Dedifferentiated amniotic fluid mesenchymal stem cell (primary cell): ENCODE measurements around the gene WDR46.
"Not testable (repeated sequence)": the region's sequence is repeated elsewhere in the genome, so short reads cannot be mapped to it uniquely, and the experiment has no call there.

Source experiments
- DNase-seq: peaks from one replicate; pipeline ENCODE4 v3.0.0-alpha.2; 2016; ENCODE audit errors: extremely low spot score

The WDR46 gene

DNA sequence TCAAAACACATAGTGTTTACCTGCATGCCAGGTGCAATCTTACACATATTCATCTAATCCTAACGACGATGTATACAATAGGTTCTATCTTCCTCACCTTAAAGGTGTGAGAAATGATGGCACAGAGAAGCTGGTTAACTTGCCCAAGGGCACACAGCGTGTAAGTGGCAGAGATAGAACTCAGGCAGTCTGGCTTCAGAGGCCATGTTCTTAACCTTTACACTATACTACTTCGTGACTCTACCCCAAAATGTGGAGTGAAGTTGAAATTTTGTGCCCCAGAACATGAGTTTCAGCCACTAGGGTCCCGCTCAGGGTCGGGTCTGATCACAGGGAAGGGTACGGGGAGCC is 17.9 kb downstream of the WDR46 start:
- DNase-seq = no peak

DNA sequence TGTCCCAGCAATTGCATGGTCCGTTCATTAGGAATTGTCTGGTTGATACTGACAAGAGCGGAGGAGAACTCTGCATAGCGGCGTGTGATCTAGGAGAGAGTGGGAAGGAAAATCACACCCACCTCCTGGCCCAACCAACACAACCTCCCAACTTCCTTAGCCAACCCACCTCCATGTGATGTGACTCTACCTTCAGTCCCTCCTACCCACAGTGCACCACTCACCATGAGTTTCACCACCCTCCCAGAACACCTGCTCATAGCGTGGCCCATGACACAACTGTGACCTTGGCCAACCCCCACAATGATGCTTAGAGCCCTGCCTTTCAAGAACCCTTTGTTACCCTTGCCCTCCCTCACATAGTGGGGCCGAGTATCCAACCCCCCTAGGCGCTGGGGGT is 25.0 kb downstream of the WDR46 start:
- no peak for DNase-seq

DNA sequence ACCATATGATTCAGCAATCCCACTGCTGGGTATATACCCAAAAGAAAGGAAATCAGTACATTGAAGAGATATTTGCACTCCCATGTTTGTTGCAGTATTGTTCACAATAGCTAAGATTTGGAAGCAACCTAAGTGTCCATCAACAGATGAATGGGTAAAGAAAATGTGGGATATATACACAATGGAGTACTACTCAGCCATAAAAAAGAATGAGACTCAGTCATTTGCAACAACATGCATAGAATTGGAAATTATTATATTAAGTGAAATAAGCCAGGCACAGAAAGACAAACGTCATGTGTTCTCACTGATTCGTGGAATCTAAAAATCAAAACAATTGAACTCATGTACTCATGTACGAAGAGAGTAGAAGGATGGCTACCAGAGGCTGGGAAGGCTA is 26.5 kb downstream of the WDR46 start:
- not testable (repeated sequence) for DNase-seq

GRCh38 chr6:33259032-33259431 is 30.0 kb downstream of the WDR46 start:
- DNase-seq = no peak

GRCh38 chr6:33254591-33254990 is 34.4 kb downstream of the WDR46 start:
- no peak for DNase-seq

- no peak for DNase-seq
These were observed 36.3 kb downstream of the WDR46 start for GRCh38 chr6:33252759-33253158.

DNA sequence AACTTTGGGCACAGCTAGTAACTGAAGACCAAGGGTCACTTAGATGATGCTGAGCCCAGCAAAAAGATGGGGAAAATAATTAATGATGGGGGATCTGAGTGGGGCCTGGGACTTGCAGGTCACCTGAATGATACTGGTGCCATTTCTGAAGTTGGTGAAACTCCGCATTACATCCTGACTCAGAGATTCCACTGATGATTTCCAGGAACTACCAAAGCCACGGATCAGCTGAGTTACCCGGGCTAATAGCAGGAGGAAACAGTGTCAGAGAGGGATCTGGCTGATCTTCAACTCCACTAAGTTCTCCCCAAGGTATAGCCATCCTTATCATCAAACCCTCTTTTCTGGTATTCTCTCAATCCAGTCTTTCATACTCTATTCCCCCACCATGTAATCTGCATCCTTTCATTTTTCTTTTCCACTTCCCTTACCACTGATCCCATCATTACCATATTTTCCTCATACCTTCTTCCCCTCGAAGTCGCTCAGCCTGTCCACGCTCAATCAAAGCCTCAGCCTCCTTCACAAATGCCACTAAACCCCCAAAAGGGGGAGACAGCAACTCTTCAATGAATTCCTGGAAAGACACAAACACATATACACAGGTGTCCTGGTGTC is 37.5 kb downstream of the WDR46 start:
- no peak for DNase-seq

GRCh38 chr6:33250731-33251130 is 38.3 kb downstream of the WDR46 start:
- DNase-seq = no peak

GRCh38 chr6:33249732-33250630 is 39.1 kb downstream of the WDR46 start:
- peak; percentile 71 for DNase-seq

DNA sequence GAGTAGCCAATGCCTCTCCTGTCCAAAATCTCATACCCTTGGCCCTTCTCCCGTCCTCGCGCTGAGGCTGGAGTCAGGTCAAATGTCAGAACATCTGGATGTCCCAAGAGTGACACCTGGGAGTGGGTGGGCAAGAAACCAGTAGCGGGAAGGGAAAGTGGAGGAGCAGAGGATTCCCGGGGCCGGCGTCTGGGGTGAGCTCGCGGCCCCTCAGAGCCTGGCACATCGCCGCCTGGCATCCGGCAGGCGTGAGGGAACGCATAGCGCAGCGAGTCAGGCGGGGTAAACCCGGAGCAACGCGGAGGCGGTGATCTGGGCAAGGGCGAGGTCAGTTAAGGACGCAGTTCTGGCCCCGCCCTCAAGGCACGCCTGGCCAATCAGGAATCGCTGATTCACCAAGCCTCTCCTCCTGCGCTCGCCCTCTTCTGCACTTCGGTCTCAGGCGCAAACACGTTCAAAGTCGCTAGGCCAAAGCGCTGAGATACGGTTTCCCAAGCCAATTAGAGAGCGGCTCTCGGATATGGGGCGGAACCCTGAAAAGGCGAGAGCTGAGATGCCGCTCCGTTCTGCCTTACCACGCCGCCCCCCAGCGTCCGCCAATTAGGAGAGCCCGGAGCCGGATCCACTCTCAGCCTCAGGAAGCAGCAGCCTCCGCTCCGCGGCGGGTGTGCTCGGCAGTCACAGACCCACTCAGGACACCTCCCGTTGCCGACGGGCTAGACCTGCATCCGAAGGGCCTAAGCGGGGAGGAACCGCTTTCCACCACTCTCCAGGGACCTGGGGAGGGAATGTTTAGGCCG is 39.9 kb downstream of the WDR46 start:
- peak; percentile 99 for DNase-seq

DNA sequence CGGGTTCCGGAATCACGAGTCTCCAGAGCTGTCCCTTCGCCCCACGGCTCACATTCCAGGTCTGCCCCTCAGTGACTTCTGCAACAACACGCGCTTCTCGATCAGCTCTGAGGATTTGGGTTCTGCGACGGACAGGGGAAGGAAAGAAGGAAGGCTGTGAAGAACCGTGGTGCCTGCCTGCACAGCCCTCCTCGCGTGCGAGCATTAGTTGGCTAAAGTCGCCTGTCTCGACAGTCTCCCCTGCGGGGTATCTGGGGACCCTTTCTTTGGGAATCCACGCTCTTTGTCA is 40.5 kb downstream of the WDR46 start:
- DNase-seq = peak; percentile 46

DNA sequence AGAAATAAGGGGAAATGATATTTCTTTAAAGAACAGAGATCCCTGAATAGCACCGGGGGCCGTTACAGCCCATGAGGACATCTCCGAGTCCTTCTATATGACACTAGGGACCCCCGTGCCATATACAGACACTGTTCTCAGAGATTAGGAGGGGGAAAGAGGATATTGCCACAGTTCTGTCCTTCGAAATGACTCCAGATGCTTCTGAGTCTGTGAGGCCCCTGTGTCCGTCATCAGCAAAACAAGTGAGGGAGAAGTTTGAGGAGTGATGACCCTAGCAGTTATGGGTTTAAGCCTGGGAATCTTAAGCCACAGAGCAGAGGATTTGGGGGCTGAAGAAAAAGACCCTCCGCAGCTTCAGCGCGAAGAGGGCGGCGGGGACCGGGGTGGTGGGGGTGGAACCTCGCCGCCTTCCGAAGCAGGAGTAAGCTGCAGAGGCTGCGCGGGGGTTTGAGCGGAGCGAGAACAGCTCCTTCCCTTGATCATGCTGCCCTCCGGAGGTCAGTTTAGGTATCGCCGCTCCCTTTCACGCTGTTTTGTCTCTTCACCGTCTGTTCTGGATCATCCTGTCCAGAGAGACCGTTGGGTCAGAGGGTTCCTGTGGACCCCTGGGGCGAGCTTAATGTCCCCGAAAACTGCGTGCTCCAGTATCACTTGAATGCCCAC is 40.9 kb downstream of the WDR46 start:
- peak; percentile 83 for DNase-seq

DNA sequence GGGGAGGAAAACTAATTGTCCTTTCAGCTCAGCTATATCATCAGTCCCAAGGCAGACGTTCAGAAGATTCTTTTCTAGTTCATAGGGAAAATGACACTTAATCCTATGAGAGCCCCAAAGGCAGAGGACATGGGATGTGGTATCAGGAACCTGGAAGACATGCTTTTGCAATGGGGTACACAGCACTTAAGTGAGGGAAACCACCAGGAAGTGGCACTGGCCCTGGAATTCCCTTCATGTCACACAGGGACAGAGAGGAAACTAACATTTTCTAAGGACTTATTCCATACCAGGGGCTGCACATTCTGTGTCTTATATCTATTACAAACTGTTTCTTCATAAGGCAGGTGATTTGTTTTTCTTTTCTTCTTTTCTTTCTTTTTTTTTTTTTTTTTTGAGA is 45.6 kb downstream of the WDR46 start:
- DNase-seq = no peak

DNA sequence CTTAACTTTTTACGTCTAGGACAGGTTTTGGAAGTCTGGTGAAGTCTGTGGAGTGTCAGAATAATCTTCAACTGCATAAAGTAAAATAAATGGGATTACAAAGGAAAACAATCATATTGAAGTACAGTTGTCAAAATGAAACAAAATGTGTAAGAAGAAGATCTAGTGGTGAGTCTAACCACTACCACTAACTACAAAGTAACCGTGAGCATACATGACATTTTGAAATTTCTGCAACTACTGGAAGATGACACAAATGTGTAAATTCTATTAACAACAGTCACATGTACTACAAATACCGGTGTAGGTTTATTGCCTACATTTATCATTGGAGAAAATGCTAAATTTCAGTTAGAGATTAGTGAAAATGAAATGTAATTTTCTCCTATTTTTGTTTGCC is 47.1 kb downstream of the WDR46 start:
- DNase-seq = no peak

DNA sequence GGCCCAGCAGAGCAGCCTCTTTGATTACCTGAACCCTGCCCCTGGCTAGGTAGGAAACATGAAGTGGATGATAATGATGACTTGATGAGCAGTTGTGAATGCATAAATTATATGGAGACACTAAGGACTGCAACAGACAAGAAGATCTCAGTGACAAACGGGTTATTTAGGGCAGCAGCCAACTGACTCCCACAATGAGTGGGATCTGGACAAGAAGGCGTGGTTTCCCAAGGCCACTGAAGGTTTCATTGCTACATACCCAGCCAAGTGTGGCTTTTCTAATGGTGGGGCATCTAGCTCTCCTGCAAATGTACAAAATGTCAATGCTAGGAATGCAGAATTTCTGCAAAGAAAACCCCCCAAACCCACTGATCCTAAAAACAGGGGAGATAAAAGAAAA is 51.3 kb downstream of the WDR46 start:
- no peak for DNase-seq

GRCh38 chr6:33236852-33237251 is 52.2 kb downstream of the WDR46 start:
- no peak for DNase-seq

DNA sequence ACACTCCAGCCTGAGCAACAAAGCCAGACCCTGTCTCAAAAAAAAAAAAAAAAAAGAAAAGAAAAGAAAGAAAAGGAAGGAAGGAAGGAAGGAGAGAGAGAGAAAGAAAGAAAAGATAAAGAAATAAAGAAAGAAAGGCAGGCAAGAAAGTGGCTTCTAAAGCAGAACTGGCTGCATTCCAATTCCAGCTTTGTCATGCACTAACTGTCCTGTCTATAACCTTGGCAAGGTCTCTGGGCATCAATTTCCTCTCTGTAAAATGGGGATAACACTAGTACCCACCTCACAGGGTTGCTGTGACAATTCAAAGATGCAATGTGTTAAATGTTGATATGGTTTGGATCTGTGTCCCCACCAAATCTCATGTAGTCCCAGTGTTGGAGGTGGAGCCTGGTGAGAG is 52.7 kb downstream of the WDR46 start:
- no peak for DNase-seq

- DNase-seq = no peak
These were observed 53.8 kb downstream of the WDR46 start for GRCh38 chr6:33235221-33235634.
